HG03521 (cell line): ENCODE results near the gene MRPL20.
"Not testable (repeated sequence)": the region's sequence is repeated elsewhere in the genome, so short reads cannot be mapped to it uniquely, and the experiment has no call there.

Source experiments
- ATAC-seq: cut with Tn5 transposase; IDR thresholded peaks from one replicate; pipeline ENCODE4 v1.9.1; 2021; ENCODE audit warnings: mild to moderate bottlenecking, moderate library complexity; ENCODE audit not compliant: unreplicated experiment

Gene MRPL20

GRCh38 chr1:1411626-1412025 lies 4.5 kb upstream of the MRPL20 start:
- no peak for ATAC-seq

GRCh38 chr1:1410238-1410637 lies 3.1 kb upstream of the MRPL20 start:
- not testable (repeated sequence) for ATAC-seq

- ATAC-seq, result no peak
These were observed 684 bp upstream of the MRPL20 start for GRCh38 chr1:1407636-1408318.

DNA sequence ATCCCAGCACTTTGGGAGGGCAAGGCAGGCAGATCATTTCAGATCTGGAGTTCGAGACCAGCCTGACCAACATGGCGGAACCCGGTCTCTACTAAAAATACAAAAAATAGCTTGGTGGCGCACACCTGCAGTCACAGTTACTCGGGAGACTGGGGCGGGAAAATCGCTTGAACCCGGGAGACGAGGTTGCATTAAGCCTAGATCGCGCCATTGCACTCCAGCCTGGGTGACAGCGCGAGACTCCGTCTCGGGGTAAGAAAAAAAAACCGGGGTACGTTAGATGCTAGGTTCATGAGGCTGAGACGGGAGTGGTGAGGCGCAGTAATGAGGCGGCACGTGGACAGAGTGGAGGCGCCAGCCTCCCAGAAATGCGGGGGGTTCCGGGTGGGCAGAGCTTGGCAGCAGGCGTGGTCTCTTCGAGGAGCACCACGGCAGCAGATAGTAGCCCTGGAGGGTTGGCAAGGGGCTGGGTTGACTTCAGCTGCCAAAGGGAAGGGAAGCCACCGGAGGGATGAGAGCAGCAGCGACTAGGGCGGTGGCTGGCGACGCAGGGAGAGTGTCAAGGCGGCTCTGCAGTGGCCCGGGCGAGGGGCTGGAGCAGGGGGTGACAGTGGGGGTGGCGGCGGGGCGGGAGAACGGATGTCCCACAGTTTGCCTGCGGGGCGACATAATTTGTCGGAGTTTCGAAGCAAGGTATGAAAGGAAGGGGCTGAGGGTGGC lies 832 bp downstream of the MRPL20 start:
- no peak for ATAC-seq

DNA sequence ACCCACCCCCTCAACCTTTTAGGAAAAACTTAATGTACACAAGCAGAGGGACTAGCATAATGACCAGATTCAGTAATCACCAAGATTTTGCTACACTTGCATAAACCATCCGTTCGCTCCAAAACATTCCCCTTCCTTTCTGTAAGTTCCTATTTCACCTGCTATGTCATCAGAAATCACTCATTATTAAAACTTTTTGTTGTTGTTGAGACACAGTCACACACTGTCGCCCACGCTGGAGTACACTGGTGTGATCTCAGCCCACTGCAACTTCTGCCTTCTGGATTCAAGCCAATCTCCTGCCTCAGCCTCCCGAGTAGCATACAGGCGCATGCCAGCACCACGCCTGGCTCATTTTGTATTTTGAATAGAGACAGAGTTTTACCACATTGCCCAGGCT lies 3.4 kb downstream of the MRPL20 start:
- ATAC-seq, result no peak

GRCh38 chr1:1402901-1403392 lies 4.1 kb downstream of the MRPL20 start:
- ATAC-seq, result not testable (repeated sequence)

- no peak for ATAC-seq
These were observed 4.8 kb downstream of the MRPL20 start for GRCh38 chr1:1402072-1402900.

- no peak for ATAC-seq
These were observed 5.6 kb downstream of the MRPL20 start for GRCh38 chr1:1401457-1402010.

DNA sequence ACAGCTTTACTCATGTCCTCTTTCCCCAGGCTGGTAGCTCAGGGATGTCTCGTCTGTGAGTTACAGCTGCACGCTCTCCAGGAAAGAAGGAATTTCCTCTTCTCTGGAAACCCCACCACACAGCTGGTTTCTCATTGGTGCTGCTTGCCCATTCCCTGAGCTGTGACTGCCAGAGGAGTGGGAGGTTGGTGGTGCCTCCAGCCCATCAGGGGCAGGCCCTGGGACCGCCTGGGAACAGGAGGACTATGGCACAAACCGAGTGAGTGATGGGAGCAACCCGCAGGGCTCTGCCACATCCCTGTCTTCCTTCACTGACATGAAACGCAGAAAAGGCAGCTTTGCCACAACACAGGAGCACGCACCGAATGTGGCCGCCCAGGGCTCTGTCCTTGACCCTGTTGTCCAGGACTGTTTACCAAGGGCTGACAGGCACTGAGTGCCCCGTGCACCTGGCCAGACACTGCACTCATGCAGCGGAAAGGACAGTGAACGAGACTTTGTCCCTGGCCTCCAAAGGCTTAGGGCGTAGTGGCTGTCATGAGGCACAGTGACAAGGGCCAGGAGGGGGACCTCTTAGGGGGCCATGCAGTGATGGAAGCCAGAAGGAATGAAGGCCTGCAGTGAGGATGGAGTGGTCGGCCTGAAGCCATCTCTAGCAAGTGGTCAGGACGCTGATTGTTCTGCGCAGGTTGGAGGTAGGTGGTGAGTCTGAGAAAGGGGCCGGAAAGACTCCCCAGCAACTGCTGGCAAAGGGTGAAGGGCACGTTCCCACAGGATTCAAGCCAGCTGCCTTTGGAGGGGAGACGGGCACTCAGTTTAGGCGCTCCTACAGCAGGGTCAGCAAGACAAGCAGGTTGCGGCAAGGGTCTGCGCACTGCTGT lies 6.3 kb downstream of the MRPL20 start:
- no peak for ATAC-seq

DNA sequence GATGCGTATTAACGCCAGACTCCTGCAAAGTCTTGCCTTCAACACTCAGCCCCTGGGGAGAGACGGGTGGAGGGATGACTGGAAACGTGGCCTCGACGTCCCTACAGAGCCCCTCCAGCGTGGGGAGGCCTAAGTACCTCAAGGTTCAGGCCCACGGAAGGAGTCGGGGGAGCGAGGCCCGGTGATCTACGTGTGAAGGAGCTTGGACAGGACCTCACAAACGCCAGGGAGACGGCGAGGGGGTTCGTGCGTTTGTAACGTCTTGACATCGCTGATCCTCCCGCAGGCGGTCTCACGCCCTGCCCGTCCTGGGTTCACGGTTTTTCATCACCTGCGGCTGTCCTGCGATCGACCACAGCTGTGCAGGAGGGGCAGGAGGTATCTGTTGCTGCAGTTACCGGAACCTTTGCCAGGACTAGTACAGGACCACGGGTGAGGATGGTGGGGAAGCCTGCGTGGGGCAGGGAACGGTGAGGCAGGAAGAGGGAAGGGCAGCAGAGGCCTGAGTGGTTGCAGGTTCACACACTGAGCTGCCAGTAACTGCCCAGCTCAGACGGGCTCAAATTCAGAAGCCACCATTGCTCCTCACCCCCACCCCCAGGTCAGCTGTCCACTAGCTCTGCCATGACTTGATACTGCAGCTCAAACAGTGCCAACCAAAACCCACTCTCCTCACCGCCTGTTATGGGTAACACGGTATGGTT lies 7.1 kb downstream of the MRPL20 start:
- no peak for ATAC-seq

DNA sequence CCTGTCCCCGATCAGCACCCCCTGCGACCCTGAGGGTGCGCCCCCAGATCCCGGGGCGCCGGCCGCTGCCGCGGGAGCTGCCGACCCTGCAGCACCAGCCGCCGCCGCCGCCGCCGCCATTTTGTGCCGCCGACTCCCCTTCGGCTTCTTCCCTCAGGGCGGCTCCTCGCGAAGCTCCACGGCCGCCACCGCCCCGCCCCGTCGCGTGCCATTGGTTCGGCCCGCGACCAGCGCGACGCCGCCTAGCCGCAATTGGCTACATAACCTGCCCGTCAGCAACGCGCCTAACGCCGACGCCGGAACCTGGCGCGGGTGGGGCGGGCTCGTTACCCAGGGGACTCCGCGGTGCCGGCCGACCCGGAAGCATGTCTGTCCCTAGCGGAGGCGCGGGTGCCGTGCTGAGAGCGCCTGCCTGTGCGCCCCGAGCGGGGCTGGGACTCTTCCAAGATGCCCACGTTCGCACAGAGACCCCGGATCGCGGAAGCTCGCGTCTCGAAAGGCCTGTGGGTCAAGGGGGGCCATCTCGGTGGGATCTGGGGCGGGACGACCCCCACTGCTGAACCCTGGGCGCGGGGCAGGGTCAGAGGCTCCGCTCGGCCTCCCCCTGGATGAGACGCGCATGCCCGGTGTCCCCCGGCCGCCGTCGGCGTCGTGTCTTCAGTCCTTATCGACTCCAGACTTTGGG lies 7.8 kb downstream of the MRPL20 start, which contains the start of gene CCNL2:
Gene CCNL2, minus strand, starts transcription at position 149 of the 685 bp plus-strand sequence. Its CDS starts 29 bp downstream, at position 120.
- peak; percentile 93 for ATAC-seq

- peak; percentile 0 for ATAC-seq
These were observed 8.4 kb downstream of the MRPL20 start for GRCh38 chr1:1398677-1399186.

- no peak for ATAC-seq
These were observed 9.1 kb downstream of the MRPL20 start for GRCh38 chr1:1397839-1398523.

DNA sequence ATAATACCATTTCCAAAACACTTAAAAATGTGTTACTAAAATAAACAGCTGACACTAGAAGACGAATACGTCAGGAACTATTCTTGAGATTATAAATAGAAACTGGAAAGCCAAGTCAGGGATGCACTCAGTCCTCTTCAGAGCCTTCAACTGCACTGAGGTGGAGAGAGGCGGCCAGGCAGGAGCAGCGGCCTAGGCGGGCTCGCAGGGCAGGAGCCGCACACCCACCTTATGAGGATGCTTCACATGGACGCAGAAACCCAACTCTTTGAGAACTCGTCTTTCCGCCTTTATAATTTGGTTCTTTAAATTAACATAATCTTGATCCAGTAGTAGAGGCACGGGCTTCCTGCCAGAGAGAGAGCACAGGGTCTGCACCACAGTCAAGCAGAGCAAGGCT lies 11.9 kb downstream of the MRPL20 start:
- ATAC-seq, result no peak

GRCh38 chr1:1394116-1394515 lies 13.0 kb downstream of the MRPL20 start:
- ATAC-seq, result no peak

DNA sequence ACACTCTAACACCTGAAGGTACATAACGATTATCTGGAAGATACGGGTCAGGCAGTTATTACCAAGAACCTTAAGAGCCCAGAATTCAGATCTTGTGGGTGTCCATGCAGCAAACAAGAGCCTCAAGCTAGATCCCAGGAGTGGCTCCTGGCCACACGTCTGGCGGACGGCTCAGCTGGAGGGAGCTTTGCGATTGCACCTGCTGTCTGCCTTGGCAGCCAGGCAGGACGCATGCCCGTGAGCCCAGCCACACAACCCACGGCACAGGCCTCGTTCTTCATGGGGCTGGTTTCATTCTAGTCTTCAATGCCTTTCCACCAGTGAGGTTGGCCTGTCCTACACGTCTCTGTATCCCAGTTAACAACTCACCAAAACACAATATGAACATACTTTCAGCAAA lies 13.7 kb downstream of the MRPL20 start:
- no peak for ATAC-seq

GRCh38 chr1:1393014-1393413 lies 14.1 kb downstream of the MRPL20 start:
- no peak for ATAC-seq

- ATAC-seq, result no peak
These were observed 15.9 kb downstream of the MRPL20 start for GRCh38 chr1:1391225-1391624.
